ENCODE data around the gene ZBED1. TPM values are rescaled to one million over a fixed set of nuclear protein-coding genes. Genes with fewer than 3 reads are reported as not detected.

The ZBED1 gene
- total and polyA plus RNA-seq, 9 of the 15 experiments (the other 6 are each of a cell fraction or from before 2014, with no cell fraction given): 0.61 to 27.6 (median 13.9) TPM

GRCh38 chrX:2474280-2474962 is 26.4 kb downstream of the ZBED1 start (continued):
- TF ChIP-seq VEZF1 (CRISPR knock-in tag; IDR thresholded peaks at IDR 0.05) (no peak), HBP1 (CRISPR knock-in tag; IDR thresholded peaks at IDR 0.05) (no peak), ZFP36 (IDR thresholded peaks at IDR 0.05; ENCODE audit: low read depth, low read length, partially characterized antibody) (no peak), MITF (IDR thresholded peaks at IDR 0.05) (no peak; the same call in 1 of the 2 replicates), CBX2 (IDR thresholded peaks at IDR 0.05; ENCODE audit: insufficient read depth, low read length, poor library complexity, severe bottlenecking) (no peak), MYNN (IDR thresholded peaks at IDR 0.05) (no peak), MYNN (CRISPR knock-in tag; IDR thresholded peaks at IDR 0.05) (no peak), MEF2D (tag; conservative IDR thresholded peaks at IDR 0.05; ENCODE audit: low read depth) (no peak), PHB2 (IDR thresholded peaks at IDR 0.05; ENCODE audit: low read depth) (no peak), MAFF (IDR thresholded peaks at IDR 0.05; ENCODE audit: low read length) (no peak), CCAR2 (IDR thresholded peaks at IDR 0.05; ENCODE audit: low read depth, low read length) (no peak), CREB5 (CRISPR knock-in tag; IDR thresholded peaks at IDR 0.05) (no peak), CREBBP (IDR thresholded peaks at IDR 0.05; ENCODE audit: low read depth, low read length) (no peak), POLR2AphosphoS2 (IDR thresholded peaks at IDR 0.05; ENCODE audit: low read length) (no peak), ESRRA (IDR thresholded peaks at IDR 0.05; ENCODE audit: borderline replicate concordance, low read depth) (no peak; the same call in 1 of the 2 replicates), POU5F1 (IDR thresholded peaks at IDR 0.05; ENCODE audit: borderline replicate concordance, low read depth, low read length, partially characterized antibody) (no peak), ZNF263 (CRISPR knock-in tag; IDR thresholded peaks at IDR 0.05; ENCODE audit: borderline replicate concordance) (no peak; the same call in 1 of the 2 replicates), RFX7 (CRISPR knock-in tag; IDR thresholded peaks at IDR 0.05) (no peak), BRD4 (IDR thresholded peaks at IDR 0.05) (no peak), ZNF436 (CRISPR knock-in tag; IDR thresholded peaks at IDR 0.05) (no peak), NCOA1 (IDR thresholded peaks at IDR 0.05; ENCODE audit: low read depth) (peak; percentile 14; the same call in 1 of the 2 replicates), FOXM1 (IDR thresholded peaks at IDR 0.05; ENCODE audit: low read depth) (peak; percentile 93), FOXM1 (CRISPR knock-in tag; IDR thresholded peaks at IDR 0.05; ENCODE audit: low read depth) (no peak), NEUROD1 (IDR thresholded peaks at IDR 0.05; ENCODE audit: borderline replicate concordance, low read depth, low read length, partially characterized antibody) (peak; percentile 86), ZNF23 (CRISPR knock-in tag; IDR thresholded peaks at IDR 0.05) (no peak), NR3C1 (CRISPR knock-in tag; IDR thresholded peaks at IDR 0.05) (no peak)
